ENCODE measurements around the gene CMIP. TPM values are rescaled to one million over a fixed set of nuclear protein-coding genes. Genes with fewer than 3 reads are reported as not detected.
A peak's percentile ranks its signal among the peaks of the same experiment; 100 is the strongest.

The CMIP gene
- total and polyA plus RNA-seq, 7 donors = 11.0 to 60.3 (median 20.4) TPM

DNA sequence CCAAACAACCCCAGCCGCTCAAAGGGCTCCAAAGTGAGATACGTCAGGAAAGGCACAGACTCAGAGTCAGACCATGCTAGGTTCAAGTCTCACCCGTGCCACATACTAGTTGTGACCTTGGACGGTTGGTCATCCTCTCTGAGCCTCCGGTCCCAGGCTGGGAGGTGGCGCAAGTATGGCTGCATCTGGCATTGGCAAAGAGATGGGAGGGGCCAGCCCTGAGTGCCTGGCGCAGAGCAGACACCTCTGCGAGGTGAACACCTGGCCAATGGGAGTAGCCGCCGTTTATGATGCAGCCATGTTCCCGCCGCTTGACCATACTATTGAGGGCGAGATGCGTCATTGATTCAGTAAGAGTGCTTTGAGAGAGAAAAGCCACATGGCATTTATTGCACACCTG lies 236.7 kb downstream of the CMIP start:
- Histone ChIP-seq H3K4me1 (peaks cover 0 to 35% (median 18%) of the 10 kb centered on the region in 4 donors), H3K4me3 (no peak overlapping the region), H3K36me3 (peaks cover 0 to 39% (median 4%) of the 10 kb centered on the region in 4 donors), H3K27me3 (no peaks in the 10 kb centered on the region), H3K9me3 (no peaks in the 10 kb centered on the region), H3K27ac (peak overlapping the region in 3 of 4 donors; percentile 58 to 69 (median 68))
- DNase-seq = no peak
- intact Hi-C loops (cut with DNase I) = no loop called here
- WGBS, 2 donors = 95 to 96% methylated on average over 14 of the region's 14 CpGs
- TF ChIP-seq EP300 (IDR thresholded peaks at IDR 0.05) (no peak), POLR2A (IDR thresholded peaks at IDR 0.05) (no peak), CTCF (IDR thresholded peaks at IDR 0.05) (no peak), POLR2AphosphoS5 (IDR thresholded peaks at IDR 0.05) (no peak)

- Histone ChIP-seq H3K9me3 (no peaks in the 10 kb centered on the region), H3K27ac (no peak overlapping the region), H3K4me3 (no peak overlapping the region), H3K27me3 (no peaks in the 10 kb centered on the region), H3K36me3 (peaks cover 0 to 26% (median 0%) of the 10 kb centered on the region in 4 donors), H3K4me1 (peaks cover 0 to 20% (median 13%) of the 10 kb centered on the region in 4 donors)
- intact Hi-C loops (cut with DNase I) = no loop called here
- DNase-seq = no peak
- WGBS, 2 donors = 94% methylated on average over 13 of the region's 13 CpGs
- TF ChIP-seq EP300 (IDR thresholded peaks at IDR 0.05) = no peak
- TF ChIP-seq POLR2AphosphoS5 (IDR thresholded peaks at IDR 0.05) = no peak
- TF ChIP-seq POLR2A (IDR thresholded peaks at IDR 0.05) = no peak
- TF ChIP-seq CTCF (IDR thresholded peaks at IDR 0.05) = no peak
These were observed 239.7 kb downstream of the CMIP start for GRCh38 chr16:81684242-81684837.

DNA sequence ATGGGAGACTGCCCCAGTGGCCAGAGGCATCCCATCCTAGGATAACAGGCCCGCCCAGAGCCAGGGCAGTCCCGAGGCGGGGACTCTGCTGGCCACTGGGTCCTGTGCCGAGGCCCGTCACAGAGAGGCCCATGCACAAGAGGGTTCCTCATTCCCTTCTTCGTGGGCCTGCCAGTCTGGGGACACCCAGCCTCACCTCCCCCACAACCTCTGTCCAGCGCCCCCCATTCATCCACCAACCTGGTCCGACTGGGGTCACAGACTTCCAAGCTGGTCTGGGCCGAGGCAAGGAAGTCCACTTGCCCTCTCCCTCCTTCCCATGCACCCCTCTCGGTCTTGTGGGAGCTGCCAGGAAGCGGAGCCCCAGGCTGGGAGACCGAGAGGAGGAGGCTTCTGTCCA lies 240.3 kb downstream of the CMIP start:
- Histone ChIP-seq H3K27me3 (no peaks in the 10 kb centered on the region), H3K4me1 (peaks cover 0 to 14% (median 9%) of the 10 kb centered on the region in 4 donors), H3K4me3 (no peak overlapping the region), H3K9me3 (no peaks in the 10 kb centered on the region), H3K27ac (no peak overlapping the region), H3K36me3 (peaks cover 0 to 20% (median 0%) of the 10 kb centered on the region in 4 donors)
- 90 to 93% methylated on average over 12 of the region's 12 CpGs for WGBS, 2 donors
- no peak for DNase-seq
- TF ChIP-seq EP300 (IDR thresholded peaks at IDR 0.05) (no peak), POLR2A (IDR thresholded peaks at IDR 0.05) (no peak), CTCF (IDR thresholded peaks at IDR 0.05) (no peak), POLR2AphosphoS5 (IDR thresholded peaks at IDR 0.05) (no peak)
- intact Hi-C loops (cut with DNase I) = no loop called here

DNA sequence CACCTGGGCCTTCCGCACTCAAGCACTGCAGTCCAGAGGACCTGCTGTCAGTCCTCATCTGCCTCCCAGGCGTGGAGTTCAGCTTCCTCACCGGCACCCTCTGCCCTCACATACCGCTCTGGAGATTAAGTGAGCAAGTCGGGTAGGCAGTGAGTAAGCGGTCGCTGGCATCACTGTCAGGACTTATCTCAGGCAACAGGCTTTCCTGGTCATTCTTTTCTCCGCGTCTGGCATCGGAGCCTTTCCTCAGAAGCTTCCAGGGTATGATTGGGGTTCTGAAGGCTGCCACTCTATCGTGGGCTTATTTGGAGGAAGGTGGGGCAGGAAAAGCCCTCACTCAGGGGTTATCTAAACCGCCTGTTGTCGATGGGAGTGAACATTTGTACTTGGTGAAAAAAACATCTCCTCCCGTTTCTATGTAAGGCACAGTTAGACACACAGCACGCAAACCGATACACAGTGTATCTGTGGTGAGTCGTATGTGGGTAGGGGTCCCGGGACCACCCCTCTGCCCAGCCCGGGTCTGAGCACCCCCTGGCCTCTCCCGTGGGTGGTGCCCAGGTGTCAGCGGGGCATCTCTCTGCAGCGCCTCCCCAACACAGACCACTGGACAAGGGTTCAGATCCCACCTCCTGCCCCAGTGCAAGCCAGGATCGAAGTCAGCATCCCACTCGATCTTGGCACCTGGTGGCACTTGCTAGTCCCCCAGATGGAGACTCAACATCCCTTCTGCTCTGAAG lies 242.0 kb downstream of the CMIP start:
- DNase-seq = no peak
- Histone ChIP-seq H3K4me3 (no peak overlapping the region), H3K27ac (no peak overlapping the region), H3K4me1 (peaks cover 0 to under 1% (median 0%) of the 10 kb centered on the region in 4 donors), H3K36me3 (peaks cover 0 to 7% (median 0%) of the 10 kb centered on the region in 4 donors), H3K27me3 (no peaks in the 10 kb centered on the region), H3K9me3 (no peaks in the 10 kb centered on the region)
- intact Hi-C loops (cut with DNase I) = no loop called here
- 88 to 92% methylated on average over 24 of the region's 24 CpGs for WGBS, 2 donors
- TF ChIP-seq EP300 (IDR thresholded peaks at IDR 0.05) = no peak
- TF ChIP-seq CTCF (IDR thresholded peaks at IDR 0.05) = no peak
- TF ChIP-seq POLR2AphosphoS5 (IDR thresholded peaks at IDR 0.05) = no peak
- TF ChIP-seq POLR2A (IDR thresholded peaks at IDR 0.05) = no peak

All from sigmoid colon (tissue), 7 donors.